Trophoblast cell (in vitro differentiated cells and primary cell): ENCODE measurements around the gene CNTRL.

Experiments
- DNase-seq, 2 donors: peaks; one replicate each; pipeline ENCODE4 v3.0.0-alpha.2; 2016
- H2AFZ ChIP-seq: 2 replicates; pipeline ENCODE4 v1.6.1; 2013; ENCODE audit warnings: low read length, moderate library complexity, mild to moderate bottlenecking; ENCODE audit not compliant: insufficient read depth, poor library complexity
- H2AK5ac ChIP-seq: 2 replicates; pipeline ENCODE4 v1.6.1; 2013; ENCODE audit warnings: mild to moderate bottlenecking, low read length
- H2BK120ac ChIP-seq: 2 replicates; pipeline ENCODE4 v1.6.1; 2013; ENCODE audit warnings: low read length, mild to moderate bottlenecking, moderate library complexity; ENCODE audit not compliant: insufficient read depth, poor library complexity
- H2BK12ac ChIP-seq: 2 replicates; pipeline ENCODE4 v1.6.1; 2013; ENCODE audit warnings: mild to moderate bottlenecking, low read length, moderate library complexity
- H2BK5ac ChIP-seq: 2 replicates; pipeline ENCODE4 v1.6.1; 2013; ENCODE audit warnings: low read length, low read depth, moderate library complexity, mild to moderate bottlenecking; ENCODE audit not compliant: poor library complexity
- H3K14ac ChIP-seq: 2 replicates; pipeline ENCODE4 v1.6.1; 2013; ENCODE audit warnings: mild to moderate bottlenecking, low read length
- H3K18ac ChIP-seq: 2 replicates; pipeline ENCODE4 v1.6.1; 2013; ENCODE audit warnings: mild to moderate bottlenecking, low read length
- H3K23ac ChIP-seq: 2 replicates; pipeline ENCODE4 v1.6.1; 2013; ENCODE audit warnings: low read length
- H3K27ac ChIP-seq: 2 replicates; pipeline ENCODE4 v1.5.1; 2013; ENCODE audit warnings: low read depth, mild to moderate bottlenecking, inconsistent platforms, low read length, moderate library complexity
- H3K27me3 ChIP-seq: 2 replicates; pipeline ENCODE4 v1.6.1; 2013; ENCODE audit warnings: inconsistent platforms, mild to moderate bottlenecking, low read length, moderate library complexity; ENCODE audit not compliant: insufficient read depth
- H3K36me3 ChIP-seq, 2 experiments: 1 replicate in 1 of 2; 2 replicates in 1 of 2; pipeline ENCODE4 v1.6.1; 2013; ENCODE audit warnings: low read length in 2 of 2, mild to moderate bottlenecking in 2 of 2, moderate library complexity in 1 of 2; ENCODE audit not compliant: insufficient read depth in 2 of 2, control insufficient read depth in 1 of 2
- H3K4ac ChIP-seq: 2 replicates; pipeline ENCODE4 v1.6.1; 2013; ENCODE audit warnings: low read depth, mild to moderate bottlenecking, low read length, moderate library complexity
- H3K4me1 ChIP-seq, 2 experiments: 1 replicate in 1 of 2; 2 replicates in 1 of 2; pipeline ENCODE4 v1.6.1; 2013; ENCODE audit warnings: low read length in 2 of 2, mild to moderate bottlenecking in 2 of 2, moderate library complexity in 1 of 2; ENCODE audit not compliant: insufficient read depth in 2 of 2, control insufficient read depth in 1 of 2
- H3K4me2 ChIP-seq: 2 replicates; pipeline ENCODE4 v1.6.1; 2013; ENCODE audit warnings: inconsistent platforms, mild to moderate bottlenecking, low read length, moderate library complexity
- H3K4me3 ChIP-seq: 2 replicates; pipeline ENCODE4 v1.5.1; 2013; ENCODE audit warnings: mild to moderate bottlenecking, low read depth, low read length, inconsistent platforms
- H3K79me1 ChIP-seq: one replicate; pipeline ENCODE4 v1.6.1; 2013; ENCODE audit warnings: low read length
- H3K79me2 ChIP-seq: 2 replicates; pipeline ENCODE4 v1.6.1; 2013; ENCODE audit warnings: low read length, mild to moderate bottlenecking; ENCODE audit not compliant: control insufficient read depth, insufficient read depth, poor library complexity
- H3K9ac ChIP-seq: 2 replicates; pipeline ENCODE4 v1.6.1; 2013; ENCODE audit warnings: mild to moderate bottlenecking, low read length
- H3K9me3 ChIP-seq: 2 replicates; pipeline ENCODE4 v1.6.1; 2013; ENCODE audit warnings: low read depth, mild to moderate bottlenecking, control low read depth, inconsistent platforms, low read length; ENCODE audit not compliant: insufficient read depth
- H4K12ac ChIP-seq: 2 replicates; pipeline ENCODE4 v1.6.1; 2013; ENCODE audit warnings: low read depth, mild to moderate bottlenecking, low read length, moderate library complexity
- H4K8ac ChIP-seq: 2 replicates; pipeline ENCODE4 v1.6.1; 2013; ENCODE audit warnings: low read depth, mild to moderate bottlenecking, low read length, moderate library complexity
- H4K91ac ChIP-seq: one replicate; pipeline ENCODE4 v1.6.1; 2013; ENCODE audit warnings: low read depth, mild to moderate bottlenecking, low read length, moderate library complexity
- WGBS: extraction: QIAGEN DNeasy Blood & Tissue Kit; methylation state at CpG from one replicate; pipeline ENCODE4 v1.1.7; 2013; ENCODE audit warnings: missing lambda C conversion rate; ENCODE audit not compliant: insufficient read length, insufficient coverage; ENCODE audit errors: extremely low coverage; 5-methylcytosine and 5-hydroxymethylcytosine counted together

CNTRL gene

GRCh38 chr9:121121582-121122087 lies 46.9 kb downstream of the CNTRL start:
- Histone ChIP-seq H3K14ac (no peak overlapping the region), H3K4me2 (peak overlapping the region; percentile 53), H3K79me1 (no peaks in the 10 kb centered on the region), H3K4ac (no peak overlapping the region), H3K9me3 (no peaks in the 10 kb centered on the region), H3K79me2 (no peaks in the 10 kb centered on the region), H3K23ac (no peak overlapping the region), H4K8ac (no peak overlapping the region), H3K18ac (no peak overlapping the region), H3K4me3 (no peak overlapping the region), H2BK12ac (no peak overlapping the region), H3K36me3 (no peaks in the 10 kb centered on the region), H2AFZ (no peak overlapping the region), H4K12ac (no peak overlapping the region), H2BK120ac (no peak overlapping the region), H3K27ac (no peak overlapping the region), H4K91ac (no peak overlapping the region), H3K9ac (no peak overlapping the region), H2AK5ac (no peak overlapping the region), H3K4me1 (no peaks in the 10 kb centered on the region), H3K27me3 (no peaks in the 10 kb centered on the region), H2BK5ac (no peak overlapping the region)
- no CpG with 5 or more reads among the region's 17 CpGs for WGBS
- DNase-seq = peak; percentile 96 to 97

DNA sequence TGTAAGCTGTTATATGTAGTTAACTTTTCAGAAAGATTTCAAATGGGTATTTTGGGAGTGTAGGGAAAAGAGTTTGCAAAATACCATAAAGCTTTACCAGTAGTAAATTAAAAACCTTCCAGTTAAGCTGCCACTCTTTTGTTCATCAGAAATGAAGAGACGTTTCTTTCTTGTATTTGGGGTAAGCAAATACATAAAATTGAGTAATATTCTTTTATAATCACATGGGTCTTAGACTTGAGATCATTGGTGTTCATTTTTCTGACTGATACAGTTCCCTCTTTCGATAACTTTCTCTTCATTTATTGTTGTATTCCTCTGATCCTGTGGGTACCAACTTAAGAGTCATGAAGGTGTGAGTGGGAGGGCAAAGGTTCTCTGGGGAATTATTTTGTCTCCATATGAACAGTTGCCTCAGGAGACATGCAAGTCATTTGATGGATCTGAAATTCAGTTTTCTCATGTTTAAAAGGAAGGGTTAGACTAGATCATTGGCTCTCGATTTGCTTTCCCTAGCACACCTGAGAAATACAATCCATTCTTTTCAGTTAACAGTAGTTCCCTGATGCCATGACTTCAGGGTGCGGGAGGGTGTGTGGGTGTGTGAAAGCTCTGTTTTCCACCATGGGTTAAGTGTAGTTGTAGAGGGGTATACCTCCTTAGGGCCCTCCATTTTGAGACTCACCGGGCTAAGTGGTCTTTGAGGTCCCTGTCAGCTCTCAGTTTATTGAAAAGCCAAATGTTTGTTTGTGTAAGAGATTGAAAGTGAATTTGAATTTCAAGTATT lies 47.7 kb downstream of the CNTRL start:
- no CpG with 5 or more reads among the region's 5 CpGs for WGBS
- Histone ChIP-seq H3K79me1 (no peaks in the 10 kb centered on the region), H4K91ac (no peak overlapping the region), H3K9ac (no peak overlapping the region), H3K27me3 (no peaks in the 10 kb centered on the region), H3K4me2 (no peak overlapping the region), H3K79me2 (no peaks in the 10 kb centered on the region), H3K14ac (no peak overlapping the region), H3K27ac (no peak overlapping the region), H2BK120ac (no peak overlapping the region), H2BK12ac (no peak overlapping the region), H3K36me3 (no peaks in the 10 kb centered on the region), H3K4me3 (no peak overlapping the region), H3K18ac (no peak overlapping the region), H2BK5ac (no peak overlapping the region), H2AFZ (no peak overlapping the region), H3K4ac (no peak overlapping the region), H3K23ac (no peak overlapping the region), H3K4me1 (no peaks in the 10 kb centered on the region), H4K12ac (no peak overlapping the region), H3K9me3 (no peaks in the 10 kb centered on the region), H4K8ac (no peak overlapping the region), H2AK5ac (no peak overlapping the region)
- no peak for DNase-seq

- H3K4ac ChIP-seq = no peak overlapping the region
- H2BK5ac ChIP-seq = no peak overlapping the region
- DNase-seq = peak in 1 of 2 donors; percentile 55
- no CpG with 5 or more reads among the region's 5 CpGs for WGBS
- H3K18ac ChIP-seq = no peak overlapping the region
- no peak overlapping the region for H2AK5ac ChIP-seq
- H3K23ac ChIP-seq = no peak overlapping the region
- no peak overlapping the region for H3K9ac ChIP-seq
- no peak overlapping the region for H3K4me3 ChIP-seq
- H3K27ac ChIP-seq = no peak overlapping the region
- no peak overlapping the region for H2BK120ac ChIP-seq
- H4K91ac ChIP-seq = no peak overlapping the region
- H3K14ac ChIP-seq = no peak overlapping the region
- H2AFZ ChIP-seq = no peak overlapping the region
- no peaks in the 10 kb centered on the region for H3K36me3 ChIP-seq
- no peaks in the 10 kb centered on the region for H3K9me3 ChIP-seq
- no peak overlapping the region for H2BK12ac ChIP-seq
- no peaks in the 10 kb centered on the region for H3K27me3 ChIP-seq
- H4K8ac ChIP-seq = no peak overlapping the region
- no peaks in the 10 kb centered on the region for H3K4me1 ChIP-seq
- no peaks in the 10 kb centered on the region for H3K79me1 ChIP-seq
- no peak overlapping the region for H3K4me2 ChIP-seq
- no peak overlapping the region for H4K12ac ChIP-seq
- no peaks in the 10 kb centered on the region for H3K79me2 ChIP-seq
Measured at GRCh38 chr9:121123816-121124535, 49.2 kb downstream of the CNTRL start.

DNA sequence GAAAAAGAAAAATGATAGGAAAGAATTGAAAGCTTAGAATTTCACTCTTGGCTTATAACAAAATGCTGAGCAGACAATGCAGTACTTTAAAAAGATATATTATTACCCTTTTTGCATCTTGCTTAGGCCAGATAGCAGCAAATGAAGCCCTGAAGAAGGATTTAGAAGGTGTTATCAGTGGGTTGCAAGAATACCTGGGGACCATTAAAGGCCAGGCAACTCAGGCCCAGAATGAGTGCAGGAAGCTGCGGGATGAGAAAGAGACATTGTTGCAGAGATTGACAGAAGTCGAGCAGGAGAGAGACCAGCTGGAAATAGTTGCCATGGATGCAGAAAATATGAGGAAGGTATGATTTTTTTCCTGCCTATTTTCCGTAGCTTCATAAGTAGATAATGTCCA lies 50.8 kb downstream of the CNTRL start:
- Histone ChIP-seq H3K4ac (no peak overlapping the region), H3K4me3 (no peak overlapping the region), H3K23ac (no peak overlapping the region), H3K27ac (no peak overlapping the region), H2AK5ac (no peak overlapping the region), H2BK12ac (no peak overlapping the region), H4K12ac (no peak overlapping the region), H3K18ac (no peak overlapping the region), H2BK120ac (no peak overlapping the region), H3K27me3 (no peaks in the 10 kb centered on the region), H3K79me2 (no peaks in the 10 kb centered on the region), H3K4me2 (no peak overlapping the region), H3K36me3 (no peaks in the 10 kb centered on the region), H3K4me1 (no peaks in the 10 kb centered on the region), H2AFZ (no peak overlapping the region), H4K91ac (no peak overlapping the region), H3K79me1 (no peaks in the 10 kb centered on the region), H2BK5ac (no peak overlapping the region), H3K9ac (no peak overlapping the region), H4K8ac (no peak overlapping the region), H3K14ac (no peak overlapping the region), H3K9me3 (no peaks in the 10 kb centered on the region)
- DNase-seq = no peak
- no CpG with 5 or more reads among the region's 3 CpGs for WGBS
